GM12878 (cell line): Measurements from ENCODE around the gene SRCIN1.

Source experiments
- ATF3 ChIP-seq: IDR thresholded peaks from 2 replicates; pipeline ENCODE4 v1.6.1; 2011; ENCODE audit warnings: low read depth, mild to moderate bottlenecking, low read length, moderate library complexity, borderline replicate concordance; ENCODE audit errors: extremely low read depth
- BHLHE40 ChIP-seq, 2 experiments: fragments of 450-650 bp in 1 of 2; IDR thresholded peaks; 2 replicates each; pipeline ENCODE4 v1.6.1; 2011 to 2017; ENCODE audit warnings: low read depth in 2 of 2, borderline replicate concordance in 1 of 2, improper control_type of control experiment in 1 of 2, low read length in 1 of 2, mild to moderate bottlenecking in 1 of 2
- CTCF ChIP-seq, 3 experiments: IDR thresholded peaks in 2 of 3; conservative IDR thresholded peaks in 1 of 3; 2 replicates each; pipeline ENCODE4 v1.5.1; 2011; ENCODE audit warnings: low read depth in 3 of 3, low read length in 3 of 3, mild to moderate bottlenecking in 3 of 3, control low read depth in 2 of 3, moderate library complexity in 2 of 3, inconsistent platforms in 1 of 3, mixed read lengths in 1 of 3; ENCODE audit not compliant: control insufficient read depth in 2 of 3, insufficient read depth in 1 of 3; ENCODE audit errors: extremely low read depth in 1 of 3
- E2F4 ChIP-seq: IDR thresholded peaks from 2 replicates; pipeline ENCODE4 v1.6.1; 2012; ENCODE audit warnings: low read depth, low read length, improper control_type of control experiment
- HSF1 ChIP-seq: fragments of 150-350 bp; IDR thresholded peaks from 2 replicates; pipeline ENCODE4 v1.6.1; 2014; ENCODE audit warnings: mild to moderate bottlenecking, low read depth, low read length
- NFYB ChIP-seq: IDR thresholded peaks from 2 replicates; pipeline ENCODE4 v1.6.1; 2011; ENCODE audit warnings: low read depth, mild to moderate bottlenecking, low read length, improper control_type of control experiment, moderate library complexity; ENCODE audit not compliant: insufficient read depth
- NRF1 ChIP-seq: conservative IDR thresholded peaks from 2 replicates; pipeline ENCODE4 v1.6.1; 2011; ENCODE audit warnings: mild to moderate bottlenecking, low read depth, low read length, improper control_type of control experiment
- POLR2A ChIP-seq: IDR thresholded peaks from 2 replicates; pipeline ENCODE4 v1.6.1; 2011; ENCODE audit warnings: low read depth, mild to moderate bottlenecking, low read length
- RAD21 ChIP-seq: IDR thresholded peaks from 2 replicates; pipeline ENCODE4 v1.6.1; 2011; ENCODE audit warnings: mild to moderate bottlenecking, low read depth, low read length, moderate library complexity; ENCODE audit not compliant: insufficient read depth
- RUNX3 ChIP-seq: IDR thresholded peaks from 2 replicates; pipeline ENCODE4 v1.6.1; 2012; ENCODE audit warnings: low read length, inconsistent platforms
- SIN3A ChIP-seq: IDR thresholded peaks from 2 replicates; pipeline ENCODE4 v1.6.1; 2012; ENCODE audit warnings: low read depth, low read length, improper control_type of control experiment
- ZBTB4 ChIP-seq: fragments of 450-650 bp; formaldehyde crosslinking; IDR thresholded peaks from 2 replicates; pipeline ENCODE4 v1.4.0; 2022; ENCODE audit warnings: mild to moderate bottlenecking, moderate library complexity

- TF ChIP-seq CTCF (IDR thresholded peaks at IDR 0.05 in 2 of 3, conservative IDR thresholded peaks at IDR 0.05 in 1 of 3; ENCODE audit: control insufficient read depth in 2 of 3, extremely low read depth in 1 of 3, insufficient read depth in 1 of 3, low read depth in 3 of 3, low read length in 3 of 3) (no peak), POLR2A (no peak), ZBTB4 (no peak), E2F4 (no peak), NFYB (no peak), SIN3A (no peak), ATF3 (no peak), RUNX3 (no peak), BHLHE40 (IDR thresholded peaks at IDR 0.05; ENCODE audit: borderline replicate concordance in 1 of 2, low read depth in 2 of 2, low read length in 1 of 2) (no peak), NRF1 (no peak), RAD21 (no peak), HSF1 (no peak)
These were observed 62.2 kb downstream of the SRCIN1 start for GRCh38 chr17:38543403-38544174.
